Right ventricle myocardium inferior (tissue), 1 donor: ENCODE data around the gene CLEC1B. TPM values are rescaled to one million over a fixed set of nuclear protein-coding genes. Genes with fewer than 3 reads are reported as not detected.
"Not testable (repeated sequence)": the region's sequence is repeated elsewhere in the genome, so short reads cannot be mapped to it uniquely, and the experiment has no call there.

ENCODE experiments used
- ATAC-seq: fragments of 200-7000 bp; cut with Tn5 transposase; one replicate; pipeline ENCODE4 v1.9.1; 2020; ENCODE audit warnings: mild to moderate bottlenecking, moderate library complexity
- DNase-seq: peaks from one replicate; pipeline ENCODE4 v3.0.0; 2021; ENCODE audit errors: missing footprints
- intact Hi-C: fragments of 100-400 bp; cut with DNase I; formaldehyde crosslinking; loops from one replicate; pipeline ENCODE4 v1.11.0; 2022
- long read RNA-seq: library from polyadenylated mRNA; unstranded; transcript quantifications from one replicate; pipeline ENCODE4 v2.0.0, GENCODE V29; 2021
- total RNA-seq: library from RNA; stranded (reverse); fragmentation: NEBNext Ultra II Directional; extraction: Animal tissue kit (Norgen Biotek cat#: 25700); gene quantifications from one replicate; pipeline ENCODE4 v1.2.1, GENCODE V29; 2021
- donor health status: DM: no; HTN: yes; CAD: no; lungs with severe emphysema.

CLEC1B gene
- total RNA-seq = not detected
- long read RNA-seq = 0 reads

DNA sequence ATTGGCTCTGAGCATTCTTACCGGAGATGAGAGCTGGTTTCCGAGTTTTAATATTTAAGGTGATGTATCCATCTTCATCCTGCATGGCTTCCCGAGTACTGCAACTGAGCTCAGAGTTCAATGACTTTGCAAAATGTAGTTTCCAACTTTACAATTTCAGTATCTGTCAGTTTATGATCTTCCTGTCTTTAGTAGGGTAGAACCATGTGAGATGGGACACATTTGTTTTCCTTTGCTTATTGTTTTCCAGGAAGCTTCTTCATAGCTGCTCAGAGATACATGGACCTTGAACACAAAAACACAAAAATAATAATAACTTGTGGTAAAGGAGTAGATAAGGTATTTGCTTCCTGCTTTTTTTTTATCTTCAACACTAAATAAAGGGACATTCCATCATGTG, at the start of gene CLEC1B:
Gene CLEC1B (minus strand): TSS at position 106 of the 400 bp plus-strand sequence. CDS start 21 bp downstream, at position 85.
- intact Hi-C loops = no loop called here
- ATAC-seq (no peak), DNase-seq (no peak)

DNA sequence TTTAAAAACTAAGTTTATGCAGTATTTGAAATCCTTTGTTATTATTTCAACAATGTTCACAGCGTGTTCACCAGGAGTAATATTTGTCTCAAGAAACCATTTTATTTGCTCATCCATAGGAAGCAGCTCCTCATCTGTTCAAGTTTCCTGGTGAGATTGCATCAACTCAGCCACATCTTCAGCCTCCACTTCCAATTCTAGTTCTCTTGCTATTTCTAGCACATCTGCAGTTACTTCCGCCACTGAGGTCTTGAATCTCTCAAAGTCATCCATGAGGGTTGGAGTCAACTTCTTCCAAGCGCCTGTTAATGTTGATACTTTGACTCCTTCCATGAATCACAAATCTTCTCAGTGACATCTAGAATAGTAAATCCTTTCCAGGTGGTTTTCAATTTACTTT, 49.6 kb upstream of the CLEC1B start:
- intact Hi-C loops = no loop called here
- no peak for DNase-seq
- ATAC-seq = no peak

DNA sequence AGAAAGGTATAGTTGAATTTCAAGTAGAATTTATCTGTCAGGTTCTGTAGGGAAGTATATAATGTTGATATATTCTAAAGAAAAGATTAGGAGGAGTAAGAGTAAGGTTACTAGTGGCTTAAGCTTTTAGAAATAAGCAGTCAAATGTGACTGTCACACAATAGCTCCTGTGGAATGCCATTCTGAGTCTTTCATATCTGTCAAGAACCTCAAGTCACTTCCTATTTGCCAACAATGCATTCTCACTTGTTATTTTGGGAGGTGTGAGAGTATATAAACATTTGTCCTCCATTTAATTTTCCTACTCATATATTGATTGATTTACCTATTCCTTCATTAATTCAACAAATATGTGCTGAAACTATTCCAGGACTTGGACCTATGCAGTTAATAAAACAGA, 43.2 kb upstream of the CLEC1B start:
- ATAC-seq (no peak), DNase-seq (no peak)
- intact Hi-C loops = no loop called here

DNA sequence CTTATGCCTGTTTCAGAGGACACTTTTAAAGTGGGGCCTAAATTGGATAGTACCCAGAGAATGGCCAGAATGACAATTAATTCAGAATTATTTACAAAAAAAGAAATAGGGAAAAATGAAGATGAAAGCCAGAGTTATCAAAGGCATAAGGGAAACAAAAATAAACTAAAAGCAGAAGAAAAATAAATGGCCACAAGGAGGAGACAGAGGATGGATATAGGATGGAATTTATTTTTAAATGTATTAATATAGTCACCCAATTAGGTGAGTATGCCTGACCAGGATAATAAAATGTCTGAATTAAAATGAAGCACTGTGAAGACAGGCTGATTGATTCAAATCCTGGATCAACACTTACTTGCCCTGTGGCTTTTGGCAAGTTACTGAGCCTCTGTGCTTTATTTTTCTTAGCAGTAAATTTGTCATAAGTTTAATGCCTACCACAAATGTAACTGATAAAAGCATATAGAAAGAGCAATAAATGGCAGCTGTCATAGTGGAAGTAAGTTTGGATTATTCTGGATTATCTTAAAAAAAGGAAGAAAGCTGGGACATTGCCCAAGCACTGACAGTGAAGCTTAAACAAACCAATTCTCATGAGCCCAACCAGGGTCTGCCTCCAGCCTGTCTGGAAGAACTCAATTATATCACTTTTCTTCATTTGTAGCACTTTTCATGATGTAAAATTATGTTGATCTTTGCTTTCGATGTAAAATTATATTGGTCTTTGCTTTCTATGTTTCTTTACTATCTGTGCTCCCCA, 35.0 kb upstream of the CLEC1B start:
- intact Hi-C loops = loop anchor here (2.0 to 5.0 kb wide), 2 partner anchors 107 to 158 kb away; no protein-coding TSS in a partner anchor
- ATAC-seq = no peak
- no peak for DNase-seq

DNA sequence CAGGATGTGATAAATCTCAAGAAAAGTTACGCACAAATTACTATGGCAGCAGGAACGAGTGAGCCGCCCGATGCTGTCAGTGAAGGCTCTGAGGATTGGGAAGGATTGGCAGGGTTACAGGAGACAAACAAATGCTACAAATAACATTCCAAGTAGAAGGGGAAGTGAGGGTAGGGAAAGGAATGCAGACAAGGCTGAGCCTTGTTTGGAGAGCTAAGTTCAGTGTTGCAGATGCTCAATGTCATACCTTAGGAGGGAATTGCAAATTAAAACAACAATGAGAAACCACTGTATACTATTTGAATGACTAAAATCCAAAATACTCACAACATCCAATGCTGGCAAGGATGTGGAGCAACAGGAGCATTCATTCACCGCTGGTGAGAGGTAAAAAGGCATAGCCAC, 32.9 kb upstream of the CLEC1B start:
- no peak for DNase-seq
- ATAC-seq = no peak
- intact Hi-C loops = loop anchor here (5.0 kb wide), 1 partner anchor 161 kb away; no protein-coding TSS in a partner anchor

DNA sequence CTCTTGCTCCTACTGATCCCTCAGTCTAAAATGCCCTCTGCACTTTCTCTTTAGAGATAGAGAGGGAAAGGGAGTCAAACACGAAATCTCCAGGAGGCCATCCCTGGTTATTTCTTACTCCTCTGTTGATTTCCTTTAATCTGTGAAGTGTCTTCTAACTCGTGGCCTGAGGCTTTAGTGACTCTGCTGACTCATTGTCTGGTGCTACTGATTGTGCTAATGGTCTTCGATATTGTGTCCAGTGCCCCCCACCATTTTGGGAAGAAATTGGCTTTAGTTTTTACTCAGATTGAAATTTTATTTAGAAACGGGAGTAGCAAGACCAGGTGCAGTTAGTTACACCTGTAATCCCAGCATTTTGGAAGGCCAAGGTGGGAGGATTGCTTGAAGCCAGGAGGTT, 32.4 kb upstream of the CLEC1B start:
- no peak for DNase-seq
- intact Hi-C loops = loop anchor here (5.0 kb wide), 1 partner anchor 161 kb away; no protein-coding TSS in a partner anchor
- no peak for ATAC-seq

DNA sequence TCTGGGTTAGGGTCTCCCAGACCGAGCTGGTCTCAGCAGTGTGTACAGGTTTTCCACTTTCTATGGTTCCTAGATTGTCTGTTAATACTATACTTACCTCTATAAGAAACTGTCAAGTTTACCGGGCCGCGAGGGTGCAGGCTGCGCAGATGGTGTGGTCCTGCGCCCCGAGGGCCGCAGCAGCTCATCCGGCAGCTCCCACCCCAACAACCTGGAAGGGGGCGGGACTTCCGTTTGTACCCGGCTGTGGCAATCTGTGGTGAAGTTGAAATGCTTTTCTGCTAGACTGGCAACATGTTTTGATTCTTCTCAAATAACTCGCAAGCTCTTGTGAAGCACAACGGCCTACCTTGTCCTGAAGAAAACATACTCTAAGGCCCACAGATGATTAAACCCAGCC, 31.5 kb upstream of the CLEC1B start, which contains the start of gene CLEC9A:
Gene CLEC9A (plus strand): TSS at position 237 of the 400 bp plus-strand sequence. CDS start 22,006 bp downstream, outside the sequence.
- DNase-seq (no peak), ATAC-seq (no peak)
- intact Hi-C loops = loop anchor here (5.0 kb wide), 1 partner anchor 162 kb away; no protein-coding TSS in a partner anchor

DNA sequence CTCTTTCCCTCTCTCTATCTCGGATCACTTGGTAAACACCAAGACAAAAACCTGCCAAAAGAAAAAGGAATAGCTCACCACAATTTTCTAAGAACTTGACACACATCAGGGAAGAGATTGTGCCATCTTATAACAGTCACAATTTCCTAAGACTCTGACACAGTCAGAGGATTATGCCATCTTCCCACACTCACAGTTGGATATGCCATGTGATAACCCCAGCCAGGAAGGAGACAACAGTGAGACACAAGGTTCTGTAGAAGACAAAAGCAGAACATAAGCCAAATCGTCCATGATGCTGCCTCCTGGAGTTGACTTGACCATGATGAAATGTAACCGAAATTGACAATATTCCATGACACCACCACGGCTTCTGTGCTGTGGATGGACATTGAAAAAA, 28.8 kb upstream of the CLEC1B start:
- intact Hi-C loops = no loop called here
- DNase-seq (no peak), ATAC-seq (no peak)

DNA sequence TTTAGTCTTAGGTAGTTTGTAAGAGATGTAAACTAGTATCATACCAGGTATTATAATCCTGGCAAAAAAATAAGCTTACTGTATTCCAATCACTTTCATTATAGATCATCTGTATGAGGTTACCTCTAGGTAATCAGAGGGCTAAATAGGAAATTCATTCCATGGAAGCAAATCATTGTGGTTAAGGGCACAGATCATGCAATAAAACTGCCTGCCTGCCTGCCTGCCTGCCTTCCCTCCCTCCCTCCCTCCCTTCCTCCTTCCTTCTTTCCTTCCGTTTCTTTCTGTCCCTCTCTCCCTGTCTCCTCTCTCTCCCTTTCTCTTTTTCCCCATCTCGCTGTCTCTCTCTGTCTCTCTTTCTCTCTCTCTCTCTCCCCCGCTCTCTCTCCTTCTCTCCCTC, 28.4 kb upstream of the CLEC1B start:
- no peak for DNase-seq
- intact Hi-C loops = no loop called here
- no peak for ATAC-seq

DNA sequence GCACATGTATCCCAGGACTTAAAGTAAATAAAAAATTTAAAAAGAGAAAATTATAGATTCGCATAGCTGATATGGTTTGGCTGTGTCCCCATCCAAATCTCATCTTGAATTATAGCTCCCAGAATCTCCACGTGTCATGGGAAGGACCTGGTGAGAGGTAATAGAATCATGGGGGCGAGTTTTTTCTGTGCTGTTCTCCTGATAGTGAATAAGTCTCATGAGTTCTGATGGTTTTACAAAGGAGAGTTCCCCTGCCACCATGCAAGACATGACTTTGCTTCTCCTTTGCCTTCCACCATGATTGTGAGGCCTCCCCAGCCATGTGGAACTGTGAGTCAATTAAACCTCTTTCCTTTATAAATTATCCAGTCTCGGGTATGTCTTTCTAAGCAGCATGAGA, 27.7 kb upstream of the CLEC1B start:
- intact Hi-C loops, DNase-seq, ATAC-seq: not testable (repeated sequence)

DNA sequence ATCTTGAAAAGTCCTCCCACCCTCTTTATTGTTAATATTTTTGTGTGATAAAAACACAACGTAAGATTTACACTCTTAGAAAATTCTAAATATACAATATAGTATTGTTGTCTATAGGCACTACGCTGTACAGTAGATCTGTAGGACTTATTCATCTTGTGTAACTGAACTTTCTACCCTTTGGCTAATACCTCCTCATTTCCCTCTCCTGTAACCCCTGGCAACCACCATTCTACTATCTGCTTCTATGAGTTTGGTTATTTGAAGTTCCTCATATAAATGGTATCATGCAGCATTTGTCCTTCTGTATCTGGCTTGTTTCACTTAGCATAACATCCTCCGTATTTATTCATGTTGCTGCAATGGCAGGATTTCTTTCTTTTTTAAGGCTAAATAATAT, 26.3 kb upstream of the CLEC1B start:
- DNase-seq (no peak), ATAC-seq (no peak)
- intact Hi-C loops = no loop called here

DNA sequence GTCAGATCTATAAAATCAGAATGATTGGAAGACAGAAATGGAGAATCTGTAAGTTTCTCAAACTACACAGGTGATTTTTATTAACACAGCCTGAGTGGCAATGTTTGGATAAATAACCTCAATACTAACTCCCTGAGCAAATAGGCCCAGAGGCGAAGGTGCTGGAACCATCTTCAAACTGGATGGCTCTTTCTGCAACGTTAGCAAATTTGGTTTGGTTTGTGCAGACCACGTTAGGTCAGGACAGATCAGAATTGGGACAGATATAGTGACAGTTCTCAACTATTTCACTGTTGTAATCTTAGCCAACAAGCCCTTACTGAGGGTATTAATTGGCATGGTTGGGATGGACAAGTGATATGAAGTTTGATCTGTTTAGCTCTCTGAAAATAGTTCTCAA, 22.4 kb upstream of the CLEC1B start:
- no peak for ATAC-seq
- intact Hi-C loops = no loop called here
- no peak for DNase-seq

DNA sequence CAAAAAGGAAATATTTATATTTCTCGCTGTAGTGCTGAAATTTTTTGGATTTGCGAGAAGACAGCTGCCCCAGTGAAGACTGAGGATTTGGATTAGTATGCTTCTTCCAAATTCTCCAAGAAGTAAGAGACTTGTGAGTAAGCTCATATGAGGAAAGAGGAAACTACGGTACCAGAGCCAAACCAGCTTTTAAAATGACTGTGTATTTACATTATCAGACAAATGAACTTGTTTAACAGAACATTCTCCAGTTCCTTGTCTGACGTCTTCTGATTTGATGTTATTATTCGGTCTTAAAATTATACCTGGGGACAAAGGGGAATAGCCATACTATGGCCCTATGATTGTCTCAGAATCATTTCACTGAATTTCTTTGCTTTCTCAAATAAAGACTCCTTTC, 19.5 kb upstream of the CLEC1B start:
- DNase-seq (no peak), ATAC-seq (no peak)
- intact Hi-C loops = no loop called here

DNA sequence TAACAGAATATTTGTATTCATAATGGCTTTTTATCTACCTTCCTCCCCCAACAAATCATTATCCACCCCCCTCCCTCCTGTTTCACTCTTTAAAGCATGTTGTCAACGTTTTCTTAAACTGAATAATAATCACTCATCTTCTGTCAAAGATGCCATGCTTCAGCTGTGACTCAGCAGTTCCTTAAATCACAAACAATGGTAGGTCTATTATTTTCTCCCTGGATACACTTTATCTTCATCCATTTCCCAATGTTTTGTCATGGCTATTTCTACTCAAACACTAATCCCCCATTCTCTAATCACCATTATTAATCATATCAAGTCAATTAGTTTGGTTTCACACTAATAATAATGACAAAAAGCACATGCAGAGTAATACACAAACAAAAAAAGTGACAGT, 18.0 kb upstream of the CLEC1B start:
- intact Hi-C loops = no loop called here
- no peak for ATAC-seq
- no peak for DNase-seq

DNA sequence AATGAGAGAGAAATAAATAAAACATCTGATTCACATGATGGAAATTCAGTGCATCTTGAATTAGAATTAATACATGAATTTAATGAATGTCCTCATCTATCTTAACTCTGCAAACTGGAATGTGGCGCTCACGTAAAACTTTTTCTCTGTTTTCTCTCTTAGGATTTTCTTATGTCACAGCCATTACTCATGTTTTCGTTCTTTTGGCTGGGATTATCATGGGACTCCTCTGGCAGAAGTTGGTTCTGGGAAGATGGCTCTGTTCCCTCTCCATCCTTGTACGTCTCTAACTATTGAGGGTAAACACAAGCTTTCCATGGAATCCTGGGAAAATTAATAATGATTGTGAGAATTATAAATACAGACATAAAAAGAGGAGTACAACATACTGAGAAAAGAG, 16.5 kb upstream of the CLEC1B start:
- intact Hi-C loops = no loop called here
- ATAC-seq (no peak), DNase-seq (no peak)

DNA sequence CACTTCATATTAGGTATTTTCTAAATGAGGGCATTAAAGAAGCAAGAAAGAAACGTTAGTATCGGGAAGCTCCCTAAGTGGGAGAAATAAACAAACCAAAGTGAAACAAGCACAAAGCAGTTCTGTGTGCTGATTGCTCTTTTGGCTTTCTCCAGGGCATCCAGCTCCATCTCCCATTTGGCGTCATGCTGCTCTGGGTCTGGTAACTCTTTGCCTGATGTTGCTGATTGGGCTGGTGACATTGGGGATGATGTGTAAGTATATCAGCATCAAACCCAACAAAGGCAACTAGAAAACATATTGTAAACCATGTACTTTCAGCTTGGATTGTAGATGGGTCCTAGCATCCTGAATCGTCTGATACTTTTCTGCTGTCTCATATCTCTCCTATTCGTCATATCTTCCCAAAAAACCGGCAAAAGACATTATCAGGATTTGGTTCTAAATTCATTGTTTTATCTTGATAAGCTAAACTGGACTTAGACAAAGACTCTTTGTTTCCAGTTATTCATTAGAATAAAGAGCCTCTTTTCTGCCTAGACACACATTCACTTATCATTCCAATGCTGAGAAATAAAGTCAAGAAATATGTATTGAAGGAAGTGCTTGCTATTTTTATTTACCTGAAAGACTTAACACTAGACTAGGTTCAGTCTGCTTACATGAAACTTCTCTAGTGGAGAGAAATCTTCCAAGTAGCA, 13.9 kb upstream of the CLEC1B start:
- DNase-seq (no peak), ATAC-seq (no peak)
- intact Hi-C loops = no loop called here

DNA sequence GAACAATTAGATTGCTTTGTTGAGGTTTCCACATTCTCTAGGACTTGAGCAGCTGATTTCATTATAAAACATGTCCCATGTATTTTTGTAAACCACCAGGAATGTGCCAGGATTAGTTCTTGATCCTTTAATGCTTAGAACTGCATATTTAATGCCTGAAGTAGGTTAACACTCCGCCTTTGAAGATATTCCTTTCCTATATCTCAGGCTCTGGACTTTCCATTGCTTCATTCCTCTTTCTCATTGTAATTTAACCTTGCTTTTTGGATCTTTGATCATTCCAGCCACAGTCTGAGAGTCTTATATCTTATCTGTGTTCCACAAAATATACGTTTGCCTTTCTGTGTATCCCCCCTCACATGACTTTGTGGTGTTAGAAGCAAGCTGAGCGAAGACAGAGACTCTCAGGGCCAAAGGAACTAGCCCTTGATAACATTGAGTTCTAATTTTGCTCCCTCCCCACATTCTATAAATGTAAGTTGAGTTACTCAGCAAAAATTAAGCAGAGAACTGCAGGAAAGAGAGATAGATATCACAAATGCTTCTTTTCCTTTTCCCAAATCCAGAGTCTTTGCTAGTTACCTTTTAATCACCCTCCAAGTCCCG, 2.4 kb upstream of the CLEC1B start:
- intact Hi-C loops = no loop called here
- DNase-seq (no peak), ATAC-seq (no peak)

DNA sequence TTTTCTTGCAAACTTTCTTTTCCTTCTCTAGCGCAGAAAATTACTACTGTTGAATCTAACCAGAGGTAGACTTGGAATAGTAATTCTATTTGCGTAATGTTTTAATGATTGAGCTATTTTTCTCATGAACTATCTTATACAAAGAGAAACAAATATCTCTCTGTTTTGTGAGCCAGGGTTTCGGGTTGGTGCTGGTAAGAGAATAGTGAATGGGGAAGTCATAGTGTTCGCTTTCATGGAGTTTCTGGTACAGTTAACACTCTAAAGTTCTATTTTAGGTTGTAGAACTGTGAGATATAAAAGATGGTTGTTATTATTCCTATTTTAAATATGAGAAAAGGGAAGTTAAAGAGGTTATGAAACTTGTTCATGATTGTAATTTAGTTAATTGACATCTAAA, 6.6 kb downstream of the CLEC1B start:
- no peak for DNase-seq
- no peak for ATAC-seq
- intact Hi-C loops = no loop called here

DNA sequence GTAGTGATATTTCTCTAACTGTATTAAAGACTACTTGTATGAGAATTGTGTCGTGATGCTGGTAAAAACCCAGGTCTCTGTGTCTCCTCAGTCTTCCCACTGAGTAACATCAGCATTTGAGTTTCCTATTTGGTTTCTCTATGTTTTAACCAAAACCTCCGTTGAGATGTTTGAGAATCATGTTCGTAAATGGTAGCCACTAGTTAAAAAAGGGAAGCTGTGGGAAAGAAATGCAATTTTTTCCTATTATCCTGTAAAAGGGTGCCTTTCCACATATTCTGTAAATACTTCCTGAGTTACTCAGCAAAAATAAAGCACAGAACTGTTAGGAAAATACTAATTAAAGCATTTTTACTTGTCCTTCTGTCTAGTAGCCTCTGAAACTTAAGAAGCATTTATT, 7.0 kb downstream of the CLEC1B start:
- intact Hi-C loops = no loop called here
- DNase-seq (no peak), ATAC-seq (no peak)

DNA sequence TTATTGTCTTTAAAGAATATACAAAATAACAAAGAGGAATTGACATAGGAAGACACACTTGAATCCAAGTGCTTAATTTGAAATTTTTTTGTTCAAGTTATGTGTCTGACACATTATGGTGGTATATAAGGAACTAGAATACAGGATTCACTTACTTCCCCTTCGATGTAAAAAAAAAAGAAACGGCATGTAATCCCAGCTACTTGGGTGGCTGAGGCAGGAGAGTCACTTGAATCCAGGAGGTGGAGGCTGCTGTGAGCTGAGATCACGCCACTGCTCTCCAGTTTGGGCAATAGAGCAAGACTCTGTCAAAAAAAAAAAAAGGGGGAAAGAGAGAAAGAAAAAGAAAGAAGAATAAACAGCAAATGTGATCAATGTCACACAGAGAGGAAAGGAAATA, 18.8 kb downstream of the CLEC1B start:
- intact Hi-C loops = no loop called here
- DNase-seq (no peak), ATAC-seq (no peak)
